Nephron (organoid): ENCODE measurements around the gene USP3.

Experiments used
- H3K27ac Mint-ChIP-seq, 3 experiments: 2 replicates each; pipeline ENCODE4 v1.8.0; 2020; ENCODE audit warnings: mixed read lengths in 3 of 3, mild to moderate bottlenecking in 2 of 3, moderate library complexity in 1 of 3
- H3K27me3 Mint-ChIP-seq: 2 replicates; pipeline ENCODE4 v1.8.0; 2021; ENCODE audit warnings: low read depth, mild to moderate bottlenecking, moderate library complexity, mixed read lengths
- H3K36me3 Mint-ChIP-seq: 2 replicates; pipeline ENCODE4 v1.8.0; 2020; ENCODE audit warnings: low read depth, mixed read lengths
- H3K4me1 Mint-ChIP-seq: 2 replicates; pipeline ENCODE4 v1.8.0; 2020; ENCODE audit warnings: mixed read lengths
- H3K4me3 Mint-ChIP-seq, 3 experiments: 2 replicates each; pipeline ENCODE4 v1.8.0; 2020; ENCODE audit warnings: mild to moderate bottlenecking in 3 of 3, mixed read lengths in 3 of 3, moderate library complexity in 2 of 3
- H3K9me3 Mint-ChIP-seq: 2 replicates; pipeline ENCODE4 v1.8.0; 2020; ENCODE audit warnings: mixed read lengths
- CTCF ChIP-seq, 3 experiments: fragments of 200-600 bp; sonication (generic); IDR thresholded peaks; one replicate each; pipeline ENCODE4 v1.5.0; 2021; ENCODE audit warnings: antibody characterized with exemption in 3 of 3; ENCODE audit not compliant: unreplicated experiment in 3 of 3

The USP3 gene

GRCh38 chr15:63572749-63573464, 68.5 kb downstream of the USP3 start:
- TF ChIP-seq CTCF (IDR thresholded peaks at IDR 0.05; ENCODE audit: unreplicated experiment in 3 of 3) = no peak
- Mint-ChIP-seq H3K4me3 (no peak overlapping the region), H3K27ac (peak overlapping the region in 2 of 3 experiments; percentile 4 to 30), H3K36me3 (peaks cover 62% of the 10 kb centered on the region), H3K9me3 (no peaks in the 10 kb centered on the region), H3K27me3 (no peaks in the 10 kb centered on the region), H3K4me1 (peaks cover 19% of the 10 kb centered on the region)

- no peak overlapping the region for H3K4me3 Mint-ChIP-seq
- no peaks in the 10 kb centered on the region for H3K9me3 Mint-ChIP-seq
- no peak for TF ChIP-seq CTCF (IDR thresholded peaks at IDR 0.05; ENCODE audit: unreplicated experiment in 3 of 3)
- H3K27ac Mint-ChIP-seq = peak overlapping the region; percentile 4 to 30 (median 27)
- H3K4me1 Mint-ChIP-seq = peaks cover 19% of the 10 kb centered on the region
- peaks cover 57% of the 10 kb centered on the region for H3K36me3 Mint-ChIP-seq
- H3K27me3 Mint-ChIP-seq = no peaks in the 10 kb centered on the region
Measured at GRCh38 chr15:63573533-63573932, 69.1 kb downstream of the USP3 start.

- Mint-ChIP-seq H3K4me3 (no peak overlapping the region), H3K9me3 (no peaks in the 10 kb centered on the region), H3K36me3 (peaks cover 50% of the 10 kb centered on the region), H3K27ac (no peak overlapping the region), H3K27me3 (no peaks in the 10 kb centered on the region), H3K4me1 (peaks cover 19% of the 10 kb centered on the region)
- TF ChIP-seq CTCF (IDR thresholded peaks at IDR 0.05; ENCODE audit: unreplicated experiment in 3 of 3) = no peak
Measured at GRCh38 chr15:63575312-63575711, 70.9 kb downstream of the USP3 start.

- Mint-ChIP-seq H3K9me3 (no peaks in the 10 kb centered on the region), H3K4me3 (no peak overlapping the region), H3K27ac (peak overlapping the region in 2 of 3 experiments; percentile 22 to 34), H3K4me1 (peaks cover 19% of the 10 kb centered on the region), H3K27me3 (no peaks in the 10 kb centered on the region), H3K36me3 (peaks cover 47% of the 10 kb centered on the region)
- no peak for TF ChIP-seq CTCF (IDR thresholded peaks at IDR 0.05; ENCODE audit: unreplicated experiment in 3 of 3)
Measured at GRCh38 chr15:63576441-63576840, 72.0 kb downstream of the USP3 start.

- Mint-ChIP-seq H3K9me3 (peaks cover 12% of the 10 kb centered on the region), H3K36me3 (peaks cover 63% of the 10 kb centered on the region)
Measured at GRCh38 chr15:63582179-63582578, 77.8 kb downstream of the USP3 start.

More at GRCh38 chr15:63582179-63582578, 77.8 kb downstream of the USP3 start:
- Mint-ChIP-seq H3K27me3 (no peaks in the 10 kb centered on the region), H3K4me1 (peaks cover 12% of the 10 kb centered on the region), H3K4me3 (no peak overlapping the region), H3K27ac (peak overlapping the region in 2 of 3 experiments; percentile 3 to 72)
- TF ChIP-seq CTCF (IDR thresholded peaks at IDR 0.05; ENCODE audit: unreplicated experiment in 3 of 3) = no peak
